Measurements from ENCODE around the gene ST13.

- TF ChIP-seq POLR2AphosphoS5 (IDR thresholded peaks at IDR 0.05; ENCODE audit: low read depth, low read length) (no peak), SIN3A (IDR thresholded peaks at IDR 0.05; ENCODE audit: borderline replicate concordance, insufficient read depth, low read length) (no peak), FOXP2 (optimal IDR thresholded peaks at IDR 0.05; ENCODE audit: borderline replicate concordance, extremely low read depth, extremely low read length, insufficient read depth) (no peak), TAF1 (IDR thresholded peaks at IDR 0.05; ENCODE audit: borderline replicate concordance, insufficient read depth, low read length) (no peak), REST (IDR thresholded peaks at IDR 0.05; ENCODE audit: insufficient read depth in 1 of 2, low read depth in 2 of 2, low read length in 2 of 2) (no peak)
Observed at GRCh38 chr22:40789131-40789530, 67.3 kb downstream of the ST13 start.
